MM.1S (cell line): ENCODE measurements around the gene FAM53C.

Source experiments
- EZH2 ChIP-seq: fragments of 300-600 bp; sonication (generic); optimal IDR thresholded peaks from 2 replicates; pipeline ENCODE3; 2017; ENCODE audit warnings: low read depth, mild to moderate bottlenecking, antibody characterized with exemption, low read length, mixed read lengths
- TF ChIP-seq, protein P1 (sequence below): fragments of 300-600 bp; sonication (generic); IDR thresholded peaks from 2 replicates; pipeline ENCODE4 v1.5.1; 2016; ENCODE audit warnings: antibody characterized with exemption, low read length, mixed read lengths

GRCh38 chr5:138305797-138306196 is 32.3 kb upstream of the FAM53C start:
- TF ChIP-seq, protein P1, sequence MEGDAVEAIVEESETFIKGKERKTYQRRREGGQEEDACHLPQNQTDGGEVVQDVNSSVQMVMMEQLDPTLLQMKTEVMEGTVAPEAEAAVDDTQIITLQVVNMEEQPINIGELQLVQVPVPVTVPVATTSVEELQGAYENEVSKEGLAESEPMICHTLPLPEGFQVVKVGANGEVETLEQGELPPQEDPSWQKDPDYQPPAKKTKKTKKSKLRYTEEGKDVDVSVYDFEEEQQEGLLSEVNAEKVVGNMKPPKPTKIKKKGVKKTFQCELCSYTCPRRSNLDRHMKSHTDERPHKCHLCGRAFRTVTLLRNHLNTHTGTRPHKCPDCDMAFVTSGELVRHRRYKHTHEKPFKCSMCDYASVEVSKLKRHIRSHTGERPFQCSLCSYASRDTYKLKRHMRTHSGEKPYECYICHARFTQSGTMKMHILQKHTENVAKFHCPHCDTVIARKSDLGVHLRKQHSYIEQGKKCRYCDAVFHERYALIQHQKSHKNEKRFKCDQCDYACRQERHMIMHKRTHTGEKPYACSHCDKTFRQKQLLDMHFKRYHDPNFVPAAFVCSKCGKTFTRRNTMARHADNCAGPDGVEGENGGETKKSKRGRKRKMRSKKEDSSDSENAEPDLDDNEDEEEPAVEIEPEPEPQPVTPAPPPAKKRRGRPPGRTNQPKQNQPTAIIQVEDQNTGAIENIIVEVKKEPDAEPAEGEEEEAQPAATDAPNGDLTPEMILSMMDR = no peak
- no peak for TF ChIP-seq EZH2
